ENCODE results near the gene NKIRAS1.
"Not testable (repeated sequence)": the region's sequence is repeated elsewhere in the genome, so short reads cannot be mapped to it uniquely, and the experiment has no call there.

The NKIRAS1 gene

DNA sequence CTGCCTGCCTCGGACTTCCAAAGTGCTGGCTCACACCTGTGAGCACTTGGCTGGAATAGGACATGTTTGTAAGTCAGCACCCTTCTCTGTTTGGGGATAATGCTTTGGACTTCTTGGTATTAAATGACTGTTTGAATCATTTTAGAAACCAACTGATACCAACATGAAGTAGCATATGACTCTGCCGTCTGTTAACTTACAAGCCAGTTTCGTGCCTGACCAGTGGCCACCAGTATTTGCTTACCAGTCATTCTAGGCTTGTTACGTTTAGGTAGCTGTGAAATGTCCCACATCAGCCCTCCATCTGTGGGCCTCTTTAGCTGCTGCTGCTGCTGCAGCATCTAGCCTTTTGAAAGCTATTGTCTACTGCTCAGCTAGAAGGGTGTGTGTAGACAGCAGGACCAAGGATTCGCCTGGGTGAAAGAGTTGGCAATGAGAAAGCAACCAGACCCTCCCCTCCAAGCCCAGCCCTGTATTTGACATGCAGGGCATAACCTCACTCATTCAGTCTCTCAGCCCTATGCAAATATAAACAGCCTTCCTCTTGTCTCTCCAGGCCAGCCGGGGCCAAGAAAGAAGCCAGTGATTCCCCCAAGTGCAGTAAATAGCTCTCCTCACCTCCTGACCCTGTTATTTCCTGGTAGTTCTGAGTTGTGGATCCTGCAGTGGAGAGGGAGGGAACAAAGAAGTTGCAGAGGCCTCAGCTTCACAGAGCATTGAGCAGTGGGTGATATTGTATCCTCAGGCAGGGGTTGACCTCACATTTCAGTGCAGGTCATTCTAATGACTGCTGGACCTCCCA is 51.0 kb downstream of the NKIRAS1 start:
- peak overlapping the region; percentile 52 for H3K27ac ChIP-seq
- TF ChIP-seq, protein P1, sequence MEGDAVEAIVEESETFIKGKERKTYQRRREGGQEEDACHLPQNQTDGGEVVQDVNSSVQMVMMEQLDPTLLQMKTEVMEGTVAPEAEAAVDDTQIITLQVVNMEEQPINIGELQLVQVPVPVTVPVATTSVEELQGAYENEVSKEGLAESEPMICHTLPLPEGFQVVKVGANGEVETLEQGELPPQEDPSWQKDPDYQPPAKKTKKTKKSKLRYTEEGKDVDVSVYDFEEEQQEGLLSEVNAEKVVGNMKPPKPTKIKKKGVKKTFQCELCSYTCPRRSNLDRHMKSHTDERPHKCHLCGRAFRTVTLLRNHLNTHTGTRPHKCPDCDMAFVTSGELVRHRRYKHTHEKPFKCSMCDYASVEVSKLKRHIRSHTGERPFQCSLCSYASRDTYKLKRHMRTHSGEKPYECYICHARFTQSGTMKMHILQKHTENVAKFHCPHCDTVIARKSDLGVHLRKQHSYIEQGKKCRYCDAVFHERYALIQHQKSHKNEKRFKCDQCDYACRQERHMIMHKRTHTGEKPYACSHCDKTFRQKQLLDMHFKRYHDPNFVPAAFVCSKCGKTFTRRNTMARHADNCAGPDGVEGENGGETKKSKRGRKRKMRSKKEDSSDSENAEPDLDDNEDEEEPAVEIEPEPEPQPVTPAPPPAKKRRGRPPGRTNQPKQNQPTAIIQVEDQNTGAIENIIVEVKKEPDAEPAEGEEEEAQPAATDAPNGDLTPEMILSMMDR (conservative IDR thresholded peaks at IDR 0.05), result no peak

DNA sequence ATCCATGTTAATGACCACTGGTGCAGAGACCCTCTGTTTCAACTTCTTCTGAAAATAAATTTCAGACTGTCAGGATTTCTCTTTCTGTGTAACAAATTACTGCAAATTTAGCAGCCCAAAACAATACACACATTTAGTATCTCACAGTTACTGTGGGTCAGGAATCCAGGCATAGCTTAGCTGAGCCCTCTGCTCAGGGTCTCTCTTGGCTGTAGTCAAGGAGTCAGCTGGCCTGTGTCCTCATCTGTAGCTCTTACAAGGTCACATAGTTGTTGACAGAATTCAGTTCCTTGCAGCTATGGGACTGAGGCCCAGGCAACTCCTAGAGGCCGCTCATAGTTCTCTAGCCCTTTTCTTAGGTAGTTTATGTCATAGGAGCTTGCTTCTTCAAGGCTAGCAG is 51.9 kb downstream of the NKIRAS1 start:
- TF ChIP-seq, protein P1 (conservative IDR thresholded peaks at IDR 0.05), result no peak
- peak overlapping the region; percentile 52 for H3K27ac ChIP-seq

DNA sequence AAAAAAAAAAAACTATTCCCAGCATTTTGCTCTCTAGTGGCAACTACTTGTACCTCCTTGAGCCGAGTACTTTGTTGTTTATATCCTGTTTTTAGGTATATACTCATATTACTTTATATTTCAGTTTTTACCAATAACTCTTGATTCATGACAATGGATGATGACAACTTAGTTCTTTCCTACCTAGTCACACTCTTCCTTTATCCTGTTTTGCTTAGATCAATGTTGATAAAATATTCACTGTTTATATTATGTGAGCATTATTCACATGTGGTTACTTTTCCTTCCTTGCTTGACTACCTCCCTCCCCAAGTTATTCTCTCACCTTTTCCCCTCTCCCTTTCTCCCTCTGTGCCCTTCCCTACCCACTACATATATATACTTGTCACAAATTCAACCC is 53.7 kb downstream of the NKIRAS1 start:
- H3K27ac ChIP-seq, result no peak overlapping the region
- TF ChIP-seq, protein P1 (conservative IDR thresholded peaks at IDR 0.05), result no peak

GRCh38 chr3:23861689-23862088 is 55.1 kb downstream of the NKIRAS1 start:
- TF ChIP-seq, protein P1 (conservative IDR thresholded peaks at IDR 0.05), result no peak
- H3K27ac ChIP-seq, result no peak overlapping the region

DNA sequence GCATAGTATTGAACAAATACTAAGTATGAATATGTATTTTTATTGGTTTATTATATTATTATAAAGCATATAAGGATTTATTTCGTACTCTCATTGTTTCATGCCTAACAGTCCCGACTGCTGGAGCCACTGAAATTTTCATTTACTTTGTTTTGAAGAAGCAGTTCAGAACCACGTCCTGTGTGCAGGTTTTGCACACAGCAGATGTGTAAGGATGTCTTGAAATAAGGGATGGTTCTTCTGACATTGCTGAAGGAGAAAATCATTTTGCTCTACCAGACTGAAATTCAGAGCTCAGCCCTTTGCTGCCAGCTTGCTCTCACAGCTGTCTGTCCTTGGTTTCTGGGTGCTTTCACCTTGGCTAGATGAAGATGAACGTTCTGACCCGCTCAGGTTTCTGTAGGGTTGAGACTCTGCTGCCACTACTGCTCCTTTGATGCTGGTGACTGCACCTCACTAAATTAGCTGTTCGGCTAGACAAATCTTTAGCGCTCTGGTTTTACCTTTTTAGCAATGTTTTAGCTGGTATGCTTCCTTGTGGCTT is 56.9 kb downstream of the NKIRAS1 start:
- TF ChIP-seq, protein P1 (conservative IDR thresholded peaks at IDR 0.05), result no peak
- H3K27ac ChIP-seq, result no peak overlapping the region; the same call in 1 of the 2 replicates

- TF ChIP-seq, protein P1 (conservative IDR thresholded peaks at IDR 0.05), result no peak
- H3K27ac ChIP-seq, result peak overlapping the region; percentile 37
These were observed 57.6 kb downstream of the NKIRAS1 start for GRCh38 chr3:23859012-23859743.

DNA sequence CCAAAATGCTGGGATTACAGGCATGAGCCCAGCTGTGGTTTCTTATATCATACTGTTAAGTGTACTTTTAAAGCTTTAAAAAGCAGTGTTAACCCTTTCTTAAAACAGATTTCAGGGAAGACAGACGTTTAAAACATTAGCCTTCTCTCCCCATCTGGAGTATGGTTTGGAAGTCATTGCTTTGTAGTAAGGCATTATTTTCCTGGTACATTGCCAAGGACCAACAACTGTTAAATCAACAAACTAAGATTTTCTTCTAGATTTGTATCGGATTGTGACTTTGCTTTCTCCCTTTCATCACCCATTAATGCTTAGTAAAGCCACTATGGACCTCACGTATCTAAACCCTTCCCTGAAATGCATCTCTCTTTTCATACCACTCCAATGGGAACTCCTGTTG is 60.5 kb downstream of the NKIRAS1 start:
- TF ChIP-seq, protein P1 (conservative IDR thresholded peaks at IDR 0.05), result no peak
- peak overlapping the region; percentile 37 for H3K27ac ChIP-seq

DNA sequence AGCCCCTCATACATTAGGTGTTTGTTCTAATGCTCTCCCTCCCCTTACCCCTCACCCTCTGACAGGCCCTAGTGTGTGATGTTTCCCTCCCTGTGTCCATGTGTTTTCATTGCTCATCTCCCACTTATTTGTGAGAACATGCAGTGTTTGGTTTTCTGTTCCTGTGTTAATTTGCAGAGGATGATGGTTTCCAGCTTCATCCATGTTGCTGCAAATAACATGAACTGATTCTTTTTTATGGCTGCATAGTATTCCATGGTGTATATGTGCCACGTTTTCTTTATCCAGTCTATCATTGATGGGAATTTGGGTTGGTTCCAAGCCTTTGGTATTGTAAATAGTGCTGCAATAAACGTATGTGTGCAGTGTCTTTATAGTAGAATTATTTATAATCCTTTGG is 67.3 kb downstream of the NKIRAS1 start:
- H3K27ac ChIP-seq, result not testable (repeated sequence)
